Measurements from ENCODE around the gene USP5.
A peak's percentile ranks its signal among the peaks of the same experiment; 100 is the strongest.
"Not testable (repeated sequence)": the region's sequence is repeated elsewhere in the genome, so short reads cannot be mapped to it uniquely, and the experiment has no call there.

Gene USP5

DNA sequence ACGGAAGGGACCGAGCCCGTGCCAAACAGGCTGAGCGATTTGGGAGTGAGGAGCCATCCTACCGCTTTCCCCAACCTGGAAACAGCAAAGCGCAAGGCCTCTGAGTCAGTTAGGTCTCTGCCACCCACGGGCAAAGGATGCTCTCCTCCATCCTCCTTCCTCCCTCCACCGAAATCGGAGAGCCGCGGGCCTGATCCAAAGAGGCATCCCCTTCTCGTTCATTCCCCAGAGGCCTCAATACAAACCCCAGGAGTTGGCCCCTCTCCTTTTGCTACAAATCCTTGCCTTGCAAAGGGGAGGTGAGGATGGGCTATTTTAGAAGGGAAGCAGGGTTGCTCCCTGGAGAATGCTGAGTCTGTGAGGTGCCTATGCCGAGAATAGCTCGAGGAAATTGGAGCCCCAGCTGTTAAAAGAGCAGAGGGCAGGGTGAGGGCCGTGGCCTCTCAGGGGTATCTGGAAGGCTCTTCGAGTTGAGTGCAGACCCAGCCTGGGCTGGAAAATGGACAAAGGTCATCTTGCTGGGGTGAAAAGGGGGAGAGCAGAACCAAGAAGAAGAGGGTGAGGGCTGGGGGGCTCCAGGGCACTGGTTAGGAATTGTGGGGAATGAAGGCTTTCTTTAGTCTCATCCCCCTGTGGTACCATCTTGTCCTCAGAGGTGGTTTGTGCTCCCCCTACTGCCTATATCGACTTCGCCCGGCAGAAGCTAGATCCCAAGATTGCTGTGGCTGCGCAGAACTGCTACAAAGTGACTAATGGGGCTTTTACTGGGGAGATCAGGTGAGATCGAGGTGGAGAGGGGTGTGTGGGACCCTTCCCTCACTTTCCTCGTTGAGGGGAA is 16.5 kb downstream of the USP5 start:
- no peak for DNase-seq (ENCODE audit: insufficient read length, low spot score)
- FAIRE-seq = peak; percentile 87

GRCh38 chr12:6869049-6870021 is 17.4 kb downstream of the USP5 start:
- peak; percentile 83 for FAIRE-seq
- TF ChIP-seq POU2F2 (IDR thresholded peaks at IDR 0.05; ENCODE audit: low read depth, low read length) (no peak), POLR2A (IDR thresholded peaks at IDR 0.05; ENCODE audit: low read depth, low read length) (peak; percentile 16; the same call in 1 of the 2 replicates), SPI1 (IDR thresholded peaks at IDR 0.05; ENCODE audit: low read depth, low read length) (no peak)
- DNase-seq (ENCODE audit: insufficient read length, low spot score) = no peak

More for the DNA sequence above, 16.5 kb downstream of the USP5 start:
- TF ChIP-seq SPI1 (IDR thresholded peaks at IDR 0.05; ENCODE audit: low read depth, low read length) = no peak
- no peak for TF ChIP-seq POLR2AphosphoS5 (IDR thresholded peaks at IDR 0.05; ENCODE audit: low read depth, low read length)
- TF ChIP-seq TAF1 (IDR thresholded peaks at IDR 0.05; ENCODE audit: low read depth, low read length) = no peak
- TF ChIP-seq POLR2A (IDR thresholded peaks at IDR 0.05; ENCODE audit: low read depth, low read length) = no peak
- no peak for TF ChIP-seq PAX5 (IDR thresholded peaks at IDR 0.05; ENCODE audit: insufficient read depth, low read length, severe bottlenecking)
- no peak for TF ChIP-seq POU2F2 (IDR thresholded peaks at IDR 0.05; ENCODE audit: low read depth, low read length)

DNA sequence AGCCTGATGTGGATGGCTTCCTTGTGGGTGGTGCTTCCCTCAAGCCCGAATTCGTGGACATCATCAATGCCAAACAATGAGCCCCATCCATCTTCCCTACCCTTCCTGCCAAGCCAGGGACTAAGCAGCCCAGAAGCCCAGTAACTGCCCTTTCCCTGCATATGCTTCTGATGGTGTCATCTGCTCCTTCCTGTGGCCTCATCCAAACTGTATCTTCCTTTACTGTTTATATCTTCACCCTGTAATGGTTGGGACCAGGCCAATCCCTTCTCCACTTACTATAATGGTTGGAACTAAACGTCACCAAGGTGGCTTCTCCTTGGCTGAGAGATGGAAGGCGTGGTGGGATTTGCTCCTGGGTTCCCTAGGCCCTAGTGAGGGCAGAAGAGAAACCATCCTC is 18.4 kb downstream of the USP5 start:
- not testable (repeated sequence) for FAIRE-seq; DNase-seq (ENCODE audit: insufficient read length, low spot score)

GRCh38 chr12:6871052-6871957 is 19.4 kb downstream of the USP5 start:
- FAIRE-seq = no peak
- DNase-seq (ENCODE audit: insufficient read length, low spot score) = no peak
- TF ChIP-seq POLR2AphosphoS5 (IDR thresholded peaks at IDR 0.05; ENCODE audit: low read depth, low read length) (peak; percentile 80), POLR2A (IDR thresholded peaks at IDR 0.05; ENCODE audit: low read depth, low read length) (peak; percentile 63), POU2F2 (IDR thresholded peaks at IDR 0.05; ENCODE audit: low read depth, low read length) (peak; percentile 77), SPI1 (IDR thresholded peaks at IDR 0.05; ENCODE audit: low read depth, low read length) (no peak)

DNA sequence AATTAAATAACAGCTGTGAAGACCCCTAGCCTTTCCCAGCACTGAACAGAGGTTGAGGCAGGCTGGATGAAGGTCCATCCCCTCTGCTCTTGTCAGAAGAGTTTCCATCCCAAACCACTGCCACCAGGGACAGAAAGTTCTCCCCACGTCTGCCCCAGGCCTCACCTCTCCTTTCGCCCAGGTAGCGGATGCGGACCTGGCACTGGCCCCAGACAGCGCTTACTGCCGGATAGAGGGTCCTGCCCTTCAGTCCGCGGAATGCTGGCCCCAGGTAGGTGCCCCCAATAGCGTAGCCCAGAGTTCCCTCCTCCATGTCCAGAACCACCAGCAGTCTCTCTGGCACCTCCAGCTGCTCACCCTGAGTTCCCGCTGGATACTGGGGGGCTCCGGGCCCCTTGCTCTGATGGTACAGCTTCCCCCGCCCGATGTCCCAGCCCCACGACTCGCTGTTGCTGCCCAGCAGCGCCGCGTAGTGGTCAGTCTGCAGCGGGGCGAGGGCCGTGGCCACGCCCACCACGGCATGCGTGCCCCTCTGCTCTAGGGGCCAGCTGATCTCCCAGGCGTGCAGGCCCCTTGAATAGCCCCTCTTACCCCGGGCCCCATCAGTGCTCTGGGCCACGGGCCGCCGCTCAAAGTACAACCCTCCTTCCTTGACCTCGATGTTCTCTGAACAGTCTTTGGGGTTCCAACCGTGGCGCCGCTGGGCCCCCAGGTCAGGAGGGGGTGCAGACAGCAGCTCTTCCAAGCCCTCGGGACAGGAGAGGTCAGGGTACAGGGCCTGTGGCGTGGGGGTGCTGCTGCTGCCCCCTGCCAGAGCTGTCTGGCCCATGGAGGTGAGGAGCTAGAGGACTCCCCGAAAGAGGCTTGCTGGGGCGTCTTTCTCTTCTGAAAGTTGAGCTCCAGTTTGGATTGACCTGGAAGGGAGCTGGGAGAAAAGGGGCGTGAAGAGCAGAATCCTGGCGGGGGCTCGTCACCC is 20.4 kb downstream of the USP5 start:
- DNase-seq (ENCODE audit: insufficient read length, low spot score) (peak; percentile 76), FAIRE-seq (peak; percentile 93)
- no peak for TF ChIP-seq PAX5 (IDR thresholded peaks at IDR 0.05; ENCODE audit: insufficient read depth, low read length, severe bottlenecking)
- TF ChIP-seq POLR2A (IDR thresholded peaks at IDR 0.05; ENCODE audit: low read depth, low read length) = 0 out of 2 replicates have a peak, but pooled peaks have one; percentile 24

GRCh38 chr12:6873094-6874014 is 21.4 kb downstream of the USP5 start, which contains the start of gene SPSB2:
TSS of gene SPSB2 (minus strand) at chr12:6873303. CDS start at chr12:6872901, 402 bp downstream.
- TF ChIP-seq POLR2AphosphoS5 (IDR thresholded peaks at IDR 0.05; ENCODE audit: low read depth, low read length) (no peak; the same call in none of the 2 replicates), POLR2A (IDR thresholded peaks at IDR 0.05; ENCODE audit: low read depth, low read length) (peak; percentile 17; the same call in 1 of the 2 replicates), TAF1 (IDR thresholded peaks at IDR 0.05; ENCODE audit: low read depth, low read length) (peak; percentile 54), SPI1 (IDR thresholded peaks at IDR 0.05; ENCODE audit: low read depth, low read length) (peak; percentile 35; the same call in 1 of the 2 replicates), PAX5 (IDR thresholded peaks at IDR 0.05; ENCODE audit: insufficient read depth, low read length, severe bottlenecking) (no peak), POU2F2 (IDR thresholded peaks at IDR 0.05; ENCODE audit: low read depth, low read length) (no peak)
- DNase-seq (ENCODE audit: insufficient read length, low spot score) (peak; percentile 96), FAIRE-seq (peak; percentile 90)

- not testable (repeated sequence) for DNase-seq (ENCODE audit: insufficient read length, low spot score); FAIRE-seq
These were observed 22.0 kb downstream of the USP5 start for GRCh38 chr12:6874015-6874368.

DNA sequence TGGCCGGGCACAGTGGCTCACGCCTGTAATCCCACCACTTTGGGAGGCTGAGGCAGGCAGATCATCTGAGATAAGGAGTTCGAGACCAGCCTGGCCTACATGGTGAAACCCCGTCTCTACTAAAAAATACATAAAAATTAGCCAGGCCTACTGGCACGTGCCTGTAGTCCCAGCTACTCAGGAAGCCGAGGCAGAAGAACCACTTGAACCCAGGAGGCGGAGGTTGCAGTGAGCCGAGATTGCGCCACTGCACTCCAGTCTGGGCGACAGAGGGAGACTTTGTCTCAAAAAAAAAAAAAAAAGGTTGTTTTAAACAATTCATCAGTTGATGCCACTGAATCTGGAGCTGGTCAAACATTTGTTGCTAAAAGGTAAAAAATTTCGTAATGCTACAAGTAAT is 27.9 kb downstream of the USP5 start:
- not testable (repeated sequence) for FAIRE-seq; DNase-seq (ENCODE audit: insufficient read length, low spot score)

Data from GM12891 (cell line).